HG02759 (cell line): ENCODE results near the gene IGSF8.

Experiments used
- ATAC-seq: cut with Tn5 transposase; IDR thresholded peaks from one replicate; pipeline ENCODE4 v1.9.1; 2021; ENCODE audit warnings: mild to moderate bottlenecking, moderate library complexity; ENCODE audit not compliant: unreplicated experiment

Gene IGSF8

DNA sequence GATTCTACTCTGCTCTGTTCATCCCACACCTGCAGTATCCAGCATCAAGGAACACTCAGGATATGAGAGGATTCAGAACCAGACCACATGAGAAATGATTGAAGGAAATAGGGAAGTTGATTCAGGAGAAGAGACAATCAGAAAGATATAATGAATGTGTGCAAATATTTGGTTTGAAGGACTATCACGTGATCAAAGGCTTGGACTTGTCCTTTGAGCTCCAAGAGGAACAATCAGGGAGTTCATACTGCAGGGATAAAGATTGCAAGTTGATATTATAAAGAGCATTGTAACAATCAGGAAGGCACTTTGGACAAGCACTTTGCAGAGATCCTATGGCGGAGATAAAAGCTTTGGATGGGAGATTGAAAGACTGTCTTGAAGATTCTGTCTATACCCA lies 52.8 kb downstream of the IGSF8 start:
- no peak for ATAC-seq

DNA sequence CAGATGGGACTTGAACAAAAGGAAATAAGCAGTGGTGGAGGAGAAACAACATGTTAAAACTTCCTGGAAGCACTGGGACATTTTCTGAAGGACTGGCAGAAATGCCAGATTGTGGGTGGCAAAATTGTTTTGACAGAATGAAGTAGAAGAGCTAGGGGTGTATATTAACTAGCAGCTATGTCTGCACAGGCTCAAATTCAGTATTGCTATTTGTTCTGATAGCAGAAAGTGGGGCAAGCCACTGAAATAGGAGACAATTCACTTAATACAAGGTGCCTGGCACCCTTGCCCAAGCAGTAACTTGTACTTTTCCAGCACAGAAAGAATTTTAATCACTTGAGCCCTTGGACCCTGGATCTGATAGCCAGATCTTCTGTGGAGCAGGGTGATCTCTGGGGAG lies 54.9 kb downstream of the IGSF8 start:
- ATAC-seq = no peak
